Cardiac muscle cell (in vitro differentiated cells and primary cell): Measurements from ENCODE around the gene RPS16. TPM values are rescaled to one million over a fixed set of nuclear protein-coding genes. Genes with fewer than 3 reads are reported as not detected.
"Not testable (repeated sequence)": the region's sequence is repeated elsewhere in the genome, so short reads cannot be mapped to it uniquely, and the experiment has no call there.

Experiments
- DNase-seq, 2 donors: peaks; one replicate each; pipeline versions ENCODE4 v3.0.0 to v3.0.0-alpha.2; 2010 to 2017; ENCODE audit warnings: low read depth in 1 of 2, low spot score in 1 of 2
- H3K27ac ChIP-seq: fragments of 200-600 bp; sonication (generic); 2 replicates; pipeline ENCODE4 v1.5.1; 2016
- H3K27me3 ChIP-seq: fragments of 200-600 bp; sonication (generic); 2 replicates; pipeline ENCODE4 v1.6.0; 2016; ENCODE audit warnings: control low read depth
- H3K36me3 ChIP-seq: fragments of 200-600 bp; sonication (generic); 2 replicates; pipeline ENCODE4 v1.5.1; 2016; ENCODE audit warnings: control low read depth
- H3K4me1 ChIP-seq: fragments of 200-600 bp; sonication (generic); 2 replicates; pipeline ENCODE4 v1.8.1; 2017; ENCODE audit warnings: low read depth, mild to moderate bottlenecking, mixed run types
- H3K4me3 ChIP-seq: fragments of 200-600 bp; sonication (generic); 2 replicates; pipeline ENCODE4 v1.5.1; 2016; ENCODE audit warnings: mild to moderate bottlenecking
- H3K9me3 ChIP-seq: fragments of 200-600 bp; sonication (generic); 2 replicates; pipeline ENCODE4 v1.5.1; 2017; ENCODE audit warnings: low read depth, mild to moderate bottlenecking, control low read depth
- CTCF ChIP-seq: IDR thresholded peaks from 2 replicates; pipeline ENCODE4 v1.5.1; 2012; ENCODE audit warnings: low read depth, mild to moderate bottlenecking, low read length
- polyA plus RNA-seq: library from polyadenylated mRNA; unstranded; fragments of >200 nt; fragmentation: Nextera tagmentation; extraction: Ambion mirVana; gene quantifications from 2 replicates; pipeline ENCODE4 v1.2.1, GENCODE V29; 2016
- total RNA-seq: library from RNA; depleted of rRNA; stranded (reverse); fragments of >200 nt; gene quantifications from 2 replicates; pipeline ENCODE4 v1.2.3, GENCODE V29; 2016

Gene RPS16
- total and polyA plus RNA-seq, 2 experiments from 2014 or later: 369 to 542 TPM

DNA sequence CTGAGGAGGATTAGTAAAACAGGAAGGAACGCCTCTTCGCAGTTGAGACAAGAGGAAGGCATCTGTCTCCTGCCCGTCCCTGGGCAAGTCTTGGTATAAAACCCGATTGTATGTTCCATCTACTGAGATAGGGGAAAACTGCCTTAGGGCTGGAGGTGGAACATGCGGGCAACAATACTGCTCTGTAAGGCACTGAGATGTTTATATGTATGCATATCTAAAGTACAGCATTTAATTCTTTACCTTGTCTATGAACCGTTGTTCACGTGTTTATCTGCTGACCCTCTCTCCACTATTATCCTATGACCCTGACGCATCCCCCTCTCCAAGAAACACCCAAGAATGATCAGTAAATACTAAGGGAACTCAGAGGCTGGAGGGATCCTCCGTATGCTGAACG is 44.2 kb upstream of the RPS16 start:
- TF ChIP-seq CTCF: no peak
- Histone ChIP-seq H3K27me3 (no peaks in the 10 kb centered on the region), H3K27ac (peak overlapping the region; percentile 59), H3K36me3 (peaks cover 14% of the 10 kb centered on the region), H3K4me1 (peaks cover 12% of the 10 kb centered on the region), H3K4me3 (no peak overlapping the region), H3K9me3 (no peaks in the 10 kb centered on the region)
- no peak for DNase-seq

DNA sequence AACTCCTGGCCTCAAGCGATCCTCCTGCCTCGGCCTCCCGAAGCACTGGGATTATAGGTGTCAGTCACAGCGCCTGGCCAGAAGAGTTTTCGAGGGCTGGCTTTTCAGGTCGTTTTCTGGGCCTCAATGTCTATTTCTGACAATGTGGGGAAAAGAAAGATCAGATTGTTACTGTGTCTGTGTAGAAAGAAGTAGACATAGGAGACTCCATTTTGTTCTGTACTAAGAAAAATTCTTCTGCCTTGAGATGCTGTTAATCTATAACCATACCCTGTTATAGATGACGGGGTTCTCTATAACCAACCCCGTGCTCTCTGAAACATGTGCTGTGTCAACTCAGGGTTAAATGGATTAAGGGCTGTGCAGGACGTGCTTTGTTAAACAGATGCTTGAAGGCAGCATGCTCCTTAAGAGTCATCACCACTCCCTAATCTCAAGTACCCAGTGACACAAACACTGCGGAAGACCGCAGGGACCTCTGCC is 43.6 kb upstream of the RPS16 start:
- H3K27ac ChIP-seq: peak overlapping the region; percentile 59
- not testable (repeated sequence) for H3K4me3 ChIP-seq, H3K9me3 ChIP-seq, H3K27me3 ChIP-seq, DNase-seq
- H3K4me1 ChIP-seq: peaks cover 12% of the 10 kb centered on the region
- peaks cover 16% of the 10 kb centered on the region for H3K36me3 ChIP-seq

DNA sequence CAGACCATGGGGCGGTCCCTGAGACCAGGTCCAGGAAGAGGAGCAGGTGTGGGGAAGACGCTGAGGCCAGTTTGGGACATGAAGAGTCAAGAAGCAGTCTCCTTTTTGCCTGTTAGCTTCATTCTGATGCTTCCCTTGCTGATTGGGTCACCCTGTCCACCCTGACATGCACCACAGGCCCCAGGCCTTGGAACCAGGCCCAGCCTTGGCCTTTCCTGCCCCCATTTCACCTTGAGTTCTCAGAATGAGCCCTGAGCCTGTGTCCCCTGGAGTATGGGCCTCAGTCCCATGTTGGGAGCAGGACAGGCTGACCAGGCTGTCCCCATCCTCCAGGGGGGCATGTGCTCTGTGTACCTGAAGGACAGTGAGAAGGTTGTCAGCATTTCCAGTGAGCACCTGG is 40.0 kb upstream of the RPS16 start:
- Histone ChIP-seq H3K4me1 (peaks cover 12% of the 10 kb centered on the region), H3K9me3 (no peaks in the 10 kb centered on the region), H3K4me3 (no peak overlapping the region), H3K27ac (no peak overlapping the region), H3K27me3 (no peaks in the 10 kb centered on the region), H3K36me3 (peaks cover 28% of the 10 kb centered on the region)
- no peak for TF ChIP-seq CTCF
- DNase-seq: no peak

DNA sequence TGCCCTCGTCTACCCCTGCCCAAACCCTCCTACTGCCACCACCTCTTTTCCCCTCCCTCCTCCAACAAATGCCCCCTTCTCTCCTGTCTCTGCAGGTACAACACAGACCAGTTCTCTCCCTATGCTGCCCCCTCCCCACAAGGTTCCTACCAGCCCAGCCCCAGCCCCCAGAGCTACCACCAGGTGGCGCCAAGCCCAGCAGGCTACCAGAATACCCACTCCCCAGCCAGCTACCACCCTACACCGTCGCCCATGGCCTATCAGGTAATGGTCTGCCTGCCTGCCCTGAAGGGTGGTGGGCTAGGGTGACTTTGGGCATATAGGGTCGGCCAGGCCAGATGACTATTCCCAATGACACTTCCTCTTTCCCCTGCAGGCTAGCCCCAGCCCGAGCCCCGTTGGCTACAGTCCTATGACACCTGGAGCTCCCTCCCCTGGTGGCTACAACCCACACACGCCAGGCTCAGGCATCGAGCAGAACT is 38.4 kb upstream of the RPS16 start:
- peak; percentile 53 to 83 for DNase-seq
- H3K9me3 ChIP-seq: no peaks in the 10 kb centered on the region
- H3K36me3 ChIP-seq: peaks cover 44% of the 10 kb centered on the region
- H3K4me1 ChIP-seq: peaks cover under 1% of the 10 kb centered on the region
- TF ChIP-seq CTCF: peak; percentile 89
- H3K4me3 ChIP-seq: no peak overlapping the region
- H3K27me3 ChIP-seq: no peaks in the 10 kb centered on the region
- no peak overlapping the region for H3K27ac ChIP-seq

GRCh38 chr19:39473443-39473960 is 37.8 kb upstream of the RPS16 start:
- Histone ChIP-seq H3K27me3 (no peaks in the 10 kb centered on the region), H3K9me3 (no peaks in the 10 kb centered on the region)

More at GRCh38 chr19:39473443-39473960, 37.8 kb upstream of the RPS16 start:
- H3K4me3 ChIP-seq: no peak overlapping the region
- no peak overlapping the region for H3K27ac ChIP-seq
- peaks cover 51% of the 10 kb centered on the region for H3K36me3 ChIP-seq
- TF ChIP-seq CTCF: no peak
- H3K4me1 ChIP-seq: no peaks in the 10 kb centered on the region
- no peak for DNase-seq
